GM12878 (cell line): ENCODE data around the gene S100B. TPM values are rescaled to one million over a fixed set of nuclear protein-coding genes. Genes with fewer than 3 reads are reported as not detected.

ENCODE experiments used
- ATAC-seq: fragments of 200-7000 bp; cut with Tn5 transposase; 3 replicates; pipeline ENCODE4 v1.9.1; 2020; ENCODE audit warnings: mild to moderate bottlenecking, moderate library complexity
- BruUV-seq: library from RNA; stranded (reverse); fragments of 400-500 nt; replicated peaks from 2 replicates; lab custom pipeline; 2021; lab: Mats Ljungman, UMichigan
- CTCF ChIA-PET: fragments of 300-600 bp; sonication (Branson Sonifier 250); formaldehyde crosslinking; extraction: SDS; loops from one replicate; lab custom pipeline; 2021; ENCODE audit warnings: inconsistent platforms; lab: Yijun Ruan, JAX
- POLR2A ChIA-PET: fragments of 350-600 bp; formaldehyde crosslinking; extraction: SDS; loops from one replicate; lab custom pipeline; 2021; ENCODE audit warnings: inconsistent platforms; lab: Charles Lee
- RAD21 ChIA-PET: fragments of 300-600 bp; sonication (Branson Sonifier 250); formaldehyde crosslinking; loops from one replicate; lab custom pipeline; 2023; ENCODE audit warnings: antibody characterized with exemption; ENCODE audit not compliant: unreplicated experiment; lab: Charles Lee
- SMC1A ChIA-PET: fragments of 300-600 bp; sonication (Branson Sonifier 250); formaldehyde crosslinking; loops from one replicate; lab custom pipeline; 2023; ENCODE audit not compliant: unreplicated experiment, uncharacterized antibody; lab: Charles Lee
- DNase-seq: peaks from one replicate; pipeline ENCODE4 v3.0.0-alpha.2; 2011; ENCODE audit warnings: low read depth, low spot score
- FAIRE-seq: peaks from 3 replicates; lab custom pipeline; 2011; peaks lifted over from hg19 to GRCh38; lab: Jason Lieb, UNC
- H2AFZ ChIP-seq: 2 replicates; pipeline ENCODE4 v1.6.0; 2011; ENCODE audit warnings: low read depth, low read length, control low read depth; ENCODE audit not compliant: control insufficient read depth
- H3K27ac ChIP-seq: 2 replicates; pipeline ENCODE4 v1.5.1; 2011; ENCODE audit warnings: control low read depth; ENCODE audit not compliant: control insufficient read depth, insufficient read depth
- H3K27me3 ChIP-seq, 2 experiments: replicated peaks in 1 of 2; 2 replicates each; pipeline versions ENCODE4 v1.6.0 to v1.6.1; 2011; ENCODE audit warnings: low read length in 1 of 2; ENCODE audit not compliant: control insufficient read depth in 2 of 2, insufficient read depth in 2 of 2
- H3K36me3 ChIP-seq, 2 experiments: 2 replicates each; pipeline ENCODE4 v1.5.1; 2011; ENCODE audit warnings: low read length in 1 of 2; ENCODE audit not compliant: control insufficient read depth in 2 of 2, insufficient read depth in 2 of 2
- H3K4me1 ChIP-seq: 2 replicates; pipeline ENCODE4 v1.6.1; 2011; ENCODE audit warnings: mild to moderate bottlenecking, low read length, moderate library complexity, mixed read lengths; ENCODE audit not compliant: control insufficient read depth, insufficient read depth
- H3K4me2 ChIP-seq: 2 replicates; pipeline ENCODE4 v1.6.0; 2011; ENCODE audit warnings: control low read depth; ENCODE audit not compliant: control insufficient read depth, insufficient read depth
- H3K4me3 ChIP-seq: fragments of 200-600 bp; sonication (generic); 2 replicates; pipeline ENCODE4 v1.5.1; 2016
- H3K79me2 ChIP-seq: 2 replicates; pipeline ENCODE4 v1.6.0; 2011; ENCODE audit warnings: low read length; ENCODE audit not compliant: control insufficient read depth, insufficient read depth
- H3K9ac ChIP-seq: 2 replicates; pipeline ENCODE4 v1.8.0; 2011; ENCODE audit warnings: low read length, control low read depth, mixed read lengths; ENCODE audit not compliant: control insufficient read depth, insufficient read depth
- H3K9me3 ChIP-seq: replicated peaks from 3 replicates; pipeline ENCODE4 v1.5.1; 2011; ENCODE audit warnings: mild to moderate bottlenecking, low read length; ENCODE audit not compliant: control insufficient read depth, insufficient read depth
- H4K20me1 ChIP-seq: 2 replicates; pipeline ENCODE4 v1.6.0; 2011; ENCODE audit not compliant: control insufficient read depth, insufficient read depth
- HDGF ChIP-seq: fragments of 450-650 bp; IDR thresholded peaks from 2 replicates; pipeline ENCODE4 v1.6.1; 2016; ENCODE audit warnings: antibody characterized with exemption
- JUNB ChIP-seq: IDR thresholded peaks from 2 replicates; pipeline ENCODE4 v1.6.1; 2016; ENCODE audit warnings: antibody characterized with exemption, mild to moderate bottlenecking
- NRF1 ChIP-seq: conservative IDR thresholded peaks from 2 replicates; pipeline ENCODE4 v1.6.1; 2011; ENCODE audit warnings: mild to moderate bottlenecking, low read depth, low read length, improper control_type of control experiment
- POLR2A ChIP-seq: IDR thresholded peaks from 2 replicates; pipeline ENCODE4 v1.6.1; 2011; ENCODE audit warnings: low read depth, mild to moderate bottlenecking, low read length
- SIN3A ChIP-seq: IDR thresholded peaks from 2 replicates; pipeline ENCODE4 v1.6.1; 2012; ENCODE audit warnings: low read depth, low read length, improper control_type of control experiment
- SREBF2 ChIP-seq: IDR thresholded peaks from 2 replicates; pipeline ENCODE4 v1.6.1; 2012; ENCODE audit warnings: mild to moderate bottlenecking, low read length
- STAT3 ChIP-seq: IDR thresholded peaks from 2 replicates; pipeline ENCODE4 v1.6.1; 2011; ENCODE audit warnings: low read depth, low read length, improper control_type of control experiment
- ZNF384 ChIP-seq: IDR thresholded peaks from 2 replicates; pipeline ENCODE4 v1.6.1; 2012; ENCODE audit warnings: low read depth, mild to moderate bottlenecking, low read length, improper control_type of control experiment, borderline replicate concordance
- WGBS: methylation state at CpG from one replicate; pipeline ENCODE4 v1.1.6; 2016; ENCODE audit warnings: low lambda C conversion rate; ENCODE audit not compliant: insufficient replicate concordance, insufficient coverage; ENCODE audit errors: missing lambda C conversion rate; 5-methylcytosine and 5-hydroxymethylcytosine counted together
- in situ Hi-C: fragments of 300-500 bp; cut with MboI; formaldehyde crosslinking; loops from 9 replicates; pipeline ENCODE4 v1.14.3; 2018; ENCODE audit warnings: mixed read lengths
- intact Hi-C: fragments of 100-400 bp; cut with micrococcal nuclease; formaldehyde crosslinking; loops from one replicate; pipeline ENCODE4 v1.14.2; 2022; ENCODE audit not compliant: unreplicated experiment
- polyA plus RNA-seq, 11 experiments: library from polyadenylated mRNA; depleted of rRNA in 4 of 11; unstranded in 6 of 11; stranded (reverse) in 5 of 11; fragments of >200 nt; fragmentation: Nextera tagmentation in 4 of 11; fragmentation: Illumina TruSeq in 1 of 11; extraction: Ambion mirVana in 4 of 11; extraction: Trizol in 1 of 11; gene quantifications; 1 replicate in 1 of 11; 2 replicates in 10 of 11; pipeline versions ENCODE4 v1.2.1 to v1.2.3, GENCODE V29; 2011 to 2016; ENCODE audit warnings: inconsistent platforms in 2 of 11, missing spikeins in 2 of 11, low read depth in 1 of 11
- total RNA-seq, 4 experiments: library from RNA; depleted of rRNA in 3 of 4; stranded (reverse); fragments of >200 nt in 3 of 4; fragmentation: Illumina TruSeq in 1 of 4; extraction: Trizol in 1 of 4; gene quantifications; 2 replicates each; pipeline versions ENCODE4 v1.2.1 to v1.2.3, GENCODE V29; 2013 to 2021
- TF ChIP-seq, protein P1 (sequence below): IDR thresholded peaks from 2 replicates; pipeline ENCODE4 v1.6.1; 2012; ENCODE audit warnings: low read depth, low read length, improper control_type of control experiment
- TF ChIP-seq, protein P2 (sequence below), 3 experiments: IDR thresholded peaks in 2 of 3; conservative IDR thresholded peaks in 1 of 3; 2 replicates each; pipeline ENCODE4 v1.5.1; 2011; ENCODE audit warnings: low read depth in 3 of 3, low read length in 3 of 3, mild to moderate bottlenecking in 3 of 3, control low read depth in 2 of 3, moderate library complexity in 2 of 3, inconsistent platforms in 1 of 3, mixed read lengths in 1 of 3; ENCODE audit not compliant: control insufficient read depth in 2 of 3, insufficient read depth in 1 of 3; ENCODE audit errors: extremely low read depth in 1 of 3
- TF ChIP-seq, protein P3 (sequence below): fragments of 450-650 bp; IDR thresholded peaks from 2 replicates; pipeline ENCODE4 v1.6.1; 2017; ENCODE audit warnings: borderline replicate concordance
- TF ChIP-seq, protein P4 (sequence below): fragments of 450-650 bp; formaldehyde crosslinking; IDR thresholded peaks from 2 replicates; pipeline ENCODE4 v1.5.0; 2022; ENCODE audit warnings: mild to moderate bottlenecking, missing genetic modification characterization

S100B gene
- total and polyA plus RNA-seq, 10 of the 15 experiments (the other 5 are each of a cell fraction or from before 2014, with no cell fraction given), result 0.11 to 0.22 TPM; not detected in 8

DNA sequence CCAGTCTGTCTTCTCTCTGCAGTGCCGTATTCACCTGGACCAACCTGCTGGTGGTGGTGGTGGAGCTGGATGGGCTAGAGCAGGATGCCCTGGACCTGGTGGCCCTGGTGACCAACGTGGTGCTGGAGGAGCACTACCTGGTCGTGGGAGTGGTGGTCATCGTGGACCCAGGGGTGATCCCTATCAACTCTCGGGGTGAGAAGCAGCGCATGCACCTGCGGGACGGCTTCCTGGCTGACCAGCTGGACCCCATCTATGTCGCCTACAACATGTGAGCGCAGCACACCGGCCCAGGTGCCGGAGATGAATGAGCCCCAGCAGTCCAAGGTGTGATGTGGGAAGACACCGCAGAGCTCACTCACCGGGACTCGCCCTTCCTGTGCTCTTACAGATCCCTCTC lies 37.5 kb downstream of the S100B start:
- Histone ChIP-seq H3K4me2 (no peak overlapping the region), H4K20me1 (no peaks in the 10 kb centered on the region), H2AFZ (no peak overlapping the region), H3K27me3 (no peaks in the 10 kb centered on the region), H3K4me1 (no peaks in the 10 kb centered on the region), H3K4me3 (no peak overlapping the region), H3K79me2 (no peaks in the 10 kb centered on the region), H3K27ac (no peak overlapping the region), H3K9me3 (peaks cover 1% of the 10 kb centered on the region; the same call in 1 of the 3 replicates), H3K9ac (no peak overlapping the region), H3K36me3 (peaks cover 3 to 22% of the 10 kb centered on the region in 2 experiments)
- ChIA-PET SMC1A (no interaction called here), CTCF (no interaction called here), RAD21 (no interaction called here), POLR2A (no interaction called here)
- ATAC-seq, result no peak
- DNase-seq, result no peak
- intact Hi-C loops, result no loop called here
- WGBS, result 88% methylated on average over 14 of the region's 15 CpGs
- no TSS peak for BruUV-seq
- TF ChIP-seq JUNB, result no peak
- TF ChIP-seq HDGF, result no peak
- TF ChIP-seq POLR2A, result no peak
- TF ChIP-seq STAT3, result no peak
- TF ChIP-seq, protein P1, sequence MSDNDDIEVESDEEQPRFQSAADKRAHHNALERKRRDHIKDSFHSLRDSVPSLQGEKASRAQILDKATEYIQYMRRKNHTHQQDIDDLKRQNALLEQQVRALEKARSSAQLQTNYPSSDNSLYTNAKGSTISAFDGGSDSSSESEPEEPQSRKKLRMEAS, result no peak
- TF ChIP-seq SREBF2, result no peak
- TF ChIP-seq, protein P2, sequence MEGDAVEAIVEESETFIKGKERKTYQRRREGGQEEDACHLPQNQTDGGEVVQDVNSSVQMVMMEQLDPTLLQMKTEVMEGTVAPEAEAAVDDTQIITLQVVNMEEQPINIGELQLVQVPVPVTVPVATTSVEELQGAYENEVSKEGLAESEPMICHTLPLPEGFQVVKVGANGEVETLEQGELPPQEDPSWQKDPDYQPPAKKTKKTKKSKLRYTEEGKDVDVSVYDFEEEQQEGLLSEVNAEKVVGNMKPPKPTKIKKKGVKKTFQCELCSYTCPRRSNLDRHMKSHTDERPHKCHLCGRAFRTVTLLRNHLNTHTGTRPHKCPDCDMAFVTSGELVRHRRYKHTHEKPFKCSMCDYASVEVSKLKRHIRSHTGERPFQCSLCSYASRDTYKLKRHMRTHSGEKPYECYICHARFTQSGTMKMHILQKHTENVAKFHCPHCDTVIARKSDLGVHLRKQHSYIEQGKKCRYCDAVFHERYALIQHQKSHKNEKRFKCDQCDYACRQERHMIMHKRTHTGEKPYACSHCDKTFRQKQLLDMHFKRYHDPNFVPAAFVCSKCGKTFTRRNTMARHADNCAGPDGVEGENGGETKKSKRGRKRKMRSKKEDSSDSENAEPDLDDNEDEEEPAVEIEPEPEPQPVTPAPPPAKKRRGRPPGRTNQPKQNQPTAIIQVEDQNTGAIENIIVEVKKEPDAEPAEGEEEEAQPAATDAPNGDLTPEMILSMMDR (IDR thresholded peaks at IDR 0.05 in 2 of 3, conservative IDR thresholded peaks at IDR 0.05 in 1 of 3; ENCODE audit: control insufficient read depth in 2 of 3, extremely low read depth in 1 of 3, insufficient read depth in 1 of 3, low read depth in 3 of 3, low read length in 3 of 3), result no peak
- TF ChIP-seq, protein P3, sequence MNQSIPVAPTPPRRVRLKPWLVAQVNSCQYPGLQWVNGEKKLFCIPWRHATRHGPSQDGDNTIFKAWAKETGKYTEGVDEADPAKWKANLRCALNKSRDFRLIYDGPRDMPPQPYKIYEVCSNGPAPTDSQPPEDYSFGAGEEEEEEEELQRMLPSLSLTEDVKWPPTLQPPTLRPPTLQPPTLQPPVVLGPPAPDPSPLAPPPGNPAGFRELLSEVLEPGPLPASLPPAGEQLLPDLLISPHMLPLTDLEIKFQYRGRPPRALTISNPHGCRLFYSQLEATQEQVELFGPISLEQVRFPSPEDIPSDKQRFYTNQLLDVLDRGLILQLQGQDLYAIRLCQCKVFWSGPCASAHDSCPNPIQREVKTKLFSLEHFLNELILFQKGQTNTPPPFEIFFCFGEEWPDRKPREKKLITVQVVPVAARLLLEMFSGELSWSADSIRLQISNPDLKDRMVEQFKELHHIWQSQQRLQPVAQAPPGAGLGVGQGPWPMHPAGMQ, result no peak
- no peak for TF ChIP-seq NRF1
- TF ChIP-seq SIN3A, result no peak
- TF ChIP-seq, protein P4, sequence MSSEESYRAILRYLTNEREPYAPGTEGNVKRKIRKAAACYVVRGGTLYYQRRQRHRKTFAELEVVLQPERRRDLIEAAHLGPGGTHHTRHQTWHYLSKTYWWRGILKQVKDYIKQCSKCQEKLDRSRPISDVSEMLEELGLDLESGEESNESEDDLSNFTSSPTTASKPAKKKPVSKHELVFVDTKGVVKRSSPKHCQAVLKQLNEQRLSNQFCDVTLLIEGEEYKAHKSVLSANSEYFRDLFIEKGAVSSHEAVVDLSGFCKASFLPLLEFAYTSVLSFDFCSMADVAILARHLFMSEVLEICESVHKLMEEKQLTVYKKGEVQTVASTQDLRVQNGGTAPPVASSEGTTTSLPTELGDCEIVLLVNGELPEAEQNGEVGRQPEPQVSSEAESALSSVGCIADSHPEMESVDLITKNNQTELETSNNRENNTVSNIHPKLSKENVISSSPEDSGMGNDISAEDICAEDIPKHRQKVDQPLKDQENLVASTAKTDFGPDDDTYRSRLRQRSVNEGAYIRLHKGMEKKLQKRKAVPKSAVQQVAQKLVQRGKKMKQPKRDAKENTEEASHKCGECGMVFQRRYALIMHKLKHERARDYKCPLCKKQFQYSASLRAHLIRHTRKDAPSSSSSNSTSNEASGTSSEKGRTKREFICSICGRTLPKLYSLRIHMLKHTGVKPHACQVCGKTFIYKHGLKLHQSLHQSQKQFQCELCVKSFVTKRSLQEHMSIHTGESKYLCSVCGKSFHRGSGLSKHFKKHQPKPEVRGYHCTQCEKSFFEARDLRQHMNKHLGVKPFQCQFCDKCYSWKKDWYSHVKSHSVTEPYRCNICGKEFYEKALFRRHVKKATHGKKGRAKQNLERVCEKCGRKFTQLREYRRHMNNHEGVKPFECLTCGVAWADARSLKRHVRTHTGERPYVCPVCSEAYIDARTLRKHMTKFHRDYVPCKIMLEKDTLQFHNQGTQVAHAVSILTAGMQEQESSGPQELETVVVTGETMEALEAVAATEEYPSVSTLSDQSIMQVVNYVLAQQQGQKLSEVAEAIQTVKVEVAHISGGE, result no peak
- TF ChIP-seq ZNF384, result no peak
- in situ Hi-C loops, result no loop called here
- no peak for FAIRE-seq
